GM13976 (cell line): ENCODE results near the gene WLS.

Experiments used
- DNase-seq: peaks from one replicate; pipeline ENCODE4 v3.0.0; 2012; ENCODE audit warnings: low spot score
- CTCF ChIP-seq: IDR thresholded peaks from 2 replicates; pipeline ENCODE4 v1.5.1; 2012; ENCODE audit warnings: borderline replicate concordance, mild to moderate bottlenecking; ENCODE audit not compliant: insufficient read depth; ENCODE audit errors: extremely low read depth, missing control alignments, control extremely low read depth
- in situ Hi-C: fragments of 300-500 bp; cut with MboI; formaldehyde crosslinking; loops from one replicate; pipeline ENCODE4 v1.12.0; 2022; ENCODE audit warnings: low sequenced_read_pairs, mixed read lengths, inconsistent platforms; ENCODE audit not compliant: unreplicated experiment

WLS gene

GRCh38 chr1:68143633-68144032 lies 88.7 kb downstream of the WLS start:
- in situ Hi-C loops, result no loop called here
- no peak for TF ChIP-seq CTCF
- DNase-seq, result no peak

GRCh38 chr1:68142461-68142860 lies 89.9 kb downstream of the WLS start:
- TF ChIP-seq CTCF, result no peak
- DNase-seq, result no peak
- in situ Hi-C loops, result no loop called here

- in situ Hi-C loops, result no loop called here
- TF ChIP-seq CTCF, result no peak
- no peak for DNase-seq
Measured at GRCh38 chr1:68142036-68142435, 90.3 kb downstream of the WLS start.

DNA sequence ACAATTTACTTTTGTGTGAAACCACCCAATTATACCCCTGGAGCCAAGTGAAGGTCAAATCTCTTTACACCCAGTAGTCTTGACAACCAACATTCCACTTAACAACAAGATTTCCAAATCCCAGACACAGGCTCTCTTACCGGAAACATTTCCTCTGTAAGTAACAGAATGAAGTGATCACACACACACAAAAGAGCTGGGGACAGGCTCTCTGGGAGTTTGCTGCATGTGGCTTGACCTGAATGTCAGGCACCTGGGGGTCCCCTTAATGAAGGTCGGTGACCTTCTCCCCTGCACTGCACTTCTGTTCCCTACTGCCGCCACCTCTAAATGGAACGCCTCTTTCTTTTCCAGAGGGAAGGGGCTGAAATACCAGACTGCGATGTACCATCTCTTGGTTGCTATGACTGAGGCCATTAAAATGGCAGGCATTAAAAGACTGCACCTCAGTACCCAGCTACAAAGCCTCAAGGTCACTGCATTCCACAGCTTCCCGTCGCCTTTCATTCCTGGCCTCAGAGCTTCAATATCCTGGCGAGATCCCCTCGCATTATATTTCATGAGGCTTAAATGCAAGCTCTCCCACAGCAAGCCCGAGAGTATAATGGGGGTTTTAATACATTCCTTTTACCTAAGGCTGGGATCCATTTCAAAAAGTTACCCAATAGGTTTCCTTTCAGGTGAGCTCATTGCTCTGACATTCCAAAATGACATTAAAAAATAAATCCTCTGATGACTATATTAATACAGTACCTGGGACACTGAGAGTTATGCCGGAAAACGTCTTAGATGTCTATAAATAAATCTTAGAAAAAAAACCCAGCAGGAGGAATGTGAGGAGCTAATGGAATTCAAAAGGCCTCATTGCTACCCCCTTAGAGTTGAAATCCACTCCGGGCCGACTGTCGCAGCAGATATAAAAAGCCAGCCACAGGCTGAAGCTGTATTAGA lies 91.0 kb downstream of the WLS start:
- in situ Hi-C loops, result no loop called here
- no peak for DNase-seq
- no peak for TF ChIP-seq CTCF

- TF ChIP-seq CTCF, result no peak
- DNase-seq, result no peak
- in situ Hi-C loops, result no loop called here
Measured at GRCh38 chr1:68140536-68140935, 91.8 kb downstream of the WLS start.

GRCh38 chr1:68136187-68136586 lies 96.1 kb downstream of the WLS start:
- in situ Hi-C loops, result no loop called here

More at GRCh38 chr1:68136187-68136586, 96.1 kb downstream of the WLS start:
- no peak for DNase-seq
- TF ChIP-seq CTCF, result no peak
